Trophoblast cell (in vitro differentiated cells and primary cell): ENCODE data around the gene HOXA4.
A peak's percentile ranks its signal among the peaks of the same experiment; 100 is the strongest.

Source experiments
- DNase-seq, 2 donors: peaks; one replicate each; pipeline ENCODE4 v3.0.0-alpha.2; 2016
- H2AFZ ChIP-seq: 2 replicates; pipeline ENCODE4 v1.6.1; 2013; ENCODE audit warnings: low read length, moderate library complexity, mild to moderate bottlenecking; ENCODE audit not compliant: insufficient read depth, poor library complexity
- H2AK5ac ChIP-seq: 2 replicates; pipeline ENCODE4 v1.6.1; 2013; ENCODE audit warnings: mild to moderate bottlenecking, low read length
- H2BK120ac ChIP-seq: 2 replicates; pipeline ENCODE4 v1.6.1; 2013; ENCODE audit warnings: low read length, mild to moderate bottlenecking, moderate library complexity; ENCODE audit not compliant: insufficient read depth, poor library complexity
- H2BK12ac ChIP-seq: 2 replicates; pipeline ENCODE4 v1.6.1; 2013; ENCODE audit warnings: mild to moderate bottlenecking, low read length, moderate library complexity
- H2BK5ac ChIP-seq: 2 replicates; pipeline ENCODE4 v1.6.1; 2013; ENCODE audit warnings: low read length, low read depth, moderate library complexity, mild to moderate bottlenecking; ENCODE audit not compliant: poor library complexity
- H3K14ac ChIP-seq: 2 replicates; pipeline ENCODE4 v1.6.1; 2013; ENCODE audit warnings: mild to moderate bottlenecking, low read length
- H3K18ac ChIP-seq: 2 replicates; pipeline ENCODE4 v1.6.1; 2013; ENCODE audit warnings: mild to moderate bottlenecking, low read length
- H3K23ac ChIP-seq: 2 replicates; pipeline ENCODE4 v1.6.1; 2013; ENCODE audit warnings: low read length
- H3K27ac ChIP-seq: 2 replicates; pipeline ENCODE4 v1.5.1; 2013; ENCODE audit warnings: low read depth, mild to moderate bottlenecking, inconsistent platforms, low read length, moderate library complexity
- H3K27me3 ChIP-seq: 2 replicates; pipeline ENCODE4 v1.6.1; 2013; ENCODE audit warnings: inconsistent platforms, mild to moderate bottlenecking, low read length, moderate library complexity; ENCODE audit not compliant: insufficient read depth
- H3K36me3 ChIP-seq, 2 experiments: 1 replicate in 1 of 2; 2 replicates in 1 of 2; pipeline ENCODE4 v1.6.1; 2013; ENCODE audit warnings: low read length in 2 of 2, mild to moderate bottlenecking in 2 of 2, moderate library complexity in 1 of 2; ENCODE audit not compliant: insufficient read depth in 2 of 2, control insufficient read depth in 1 of 2
- H3K4ac ChIP-seq: 2 replicates; pipeline ENCODE4 v1.6.1; 2013; ENCODE audit warnings: low read depth, mild to moderate bottlenecking, low read length, moderate library complexity
- H3K4me1 ChIP-seq, 2 experiments: 1 replicate in 1 of 2; 2 replicates in 1 of 2; pipeline ENCODE4 v1.6.1; 2013; ENCODE audit warnings: low read length in 2 of 2, mild to moderate bottlenecking in 2 of 2, moderate library complexity in 1 of 2; ENCODE audit not compliant: insufficient read depth in 2 of 2, control insufficient read depth in 1 of 2
- H3K4me2 ChIP-seq: 2 replicates; pipeline ENCODE4 v1.6.1; 2013; ENCODE audit warnings: inconsistent platforms, mild to moderate bottlenecking, low read length, moderate library complexity
- H3K4me3 ChIP-seq: 2 replicates; pipeline ENCODE4 v1.5.1; 2013; ENCODE audit warnings: mild to moderate bottlenecking, low read depth, low read length, inconsistent platforms
- H3K79me1 ChIP-seq: one replicate; pipeline ENCODE4 v1.6.1; 2013; ENCODE audit warnings: low read length
- H3K79me2 ChIP-seq: 2 replicates; pipeline ENCODE4 v1.6.1; 2013; ENCODE audit warnings: low read length, mild to moderate bottlenecking; ENCODE audit not compliant: control insufficient read depth, insufficient read depth, poor library complexity
- H3K9ac ChIP-seq: 2 replicates; pipeline ENCODE4 v1.6.1; 2013; ENCODE audit warnings: mild to moderate bottlenecking, low read length
- H3K9me3 ChIP-seq: 2 replicates; pipeline ENCODE4 v1.6.1; 2013; ENCODE audit warnings: low read depth, mild to moderate bottlenecking, control low read depth, inconsistent platforms, low read length; ENCODE audit not compliant: insufficient read depth
- H4K12ac ChIP-seq: 2 replicates; pipeline ENCODE4 v1.6.1; 2013; ENCODE audit warnings: low read depth, mild to moderate bottlenecking, low read length, moderate library complexity
- H4K8ac ChIP-seq: 2 replicates; pipeline ENCODE4 v1.6.1; 2013; ENCODE audit warnings: low read depth, mild to moderate bottlenecking, low read length, moderate library complexity
- H4K91ac ChIP-seq: one replicate; pipeline ENCODE4 v1.6.1; 2013; ENCODE audit warnings: low read depth, mild to moderate bottlenecking, low read length, moderate library complexity
- WGBS: extraction: QIAGEN DNeasy Blood & Tissue Kit; methylation state at CpG from one replicate; pipeline ENCODE4 v1.1.7; 2013; ENCODE audit warnings: missing lambda C conversion rate; ENCODE audit not compliant: insufficient read length, insufficient coverage; ENCODE audit errors: extremely low coverage; 5-methylcytosine and 5-hydroxymethylcytosine counted together

The HOXA4 gene

DNA sequence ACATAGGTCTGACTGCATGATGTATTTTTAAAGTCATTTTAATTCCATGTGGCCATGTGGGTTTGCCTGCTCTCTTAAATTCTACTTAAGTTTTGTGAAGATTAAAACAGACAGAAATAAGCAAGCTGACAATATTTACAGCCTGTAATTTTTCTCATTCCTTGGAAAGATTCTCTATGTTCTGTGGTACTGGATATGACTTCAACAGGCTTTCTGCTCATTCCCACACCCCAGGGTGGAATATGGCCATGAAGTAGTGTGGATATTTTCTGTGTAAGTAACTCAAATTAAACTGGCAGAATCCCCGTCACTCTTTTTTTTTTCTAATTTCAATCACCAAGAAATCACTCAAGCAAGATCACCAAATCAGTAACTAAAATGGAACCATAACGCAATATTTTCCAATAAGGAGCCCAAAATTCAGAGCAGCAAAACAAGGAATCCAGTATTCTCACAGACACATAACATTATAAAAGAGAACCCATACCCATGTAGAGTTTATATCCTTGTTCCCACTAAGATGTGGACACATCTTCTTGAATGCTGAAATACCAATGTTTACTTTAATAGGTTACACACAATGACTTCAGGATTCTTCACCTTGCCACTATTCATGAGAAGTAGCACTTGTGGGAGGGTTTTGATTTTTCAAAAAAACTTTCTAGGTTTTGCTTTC, 7.2 kb upstream of the HOXA4 start:
- peaks cover 0 to under 1% of the 10 kb centered on the region in 2 experiments for H3K4me1 ChIP-seq
- no CpG with 5 or more reads among the region's 2 CpGs for WGBS
- no peaks in the 10 kb centered on the region for H3K9me3 ChIP-seq
- H3K4me3 ChIP-seq, result no peak overlapping the region
- no peak overlapping the region for H2BK12ac ChIP-seq
- H3K79me1 ChIP-seq, result no peaks in the 10 kb centered on the region
- H4K91ac ChIP-seq, result no peak overlapping the region
- no peak overlapping the region for H3K4me2 ChIP-seq
- H2AFZ ChIP-seq, result no peak overlapping the region
- no peak overlapping the region for H4K12ac ChIP-seq
- H2BK120ac ChIP-seq, result no peak overlapping the region
- no peak overlapping the region for H3K9ac ChIP-seq
- no peak overlapping the region for H3K14ac ChIP-seq
- H2BK5ac ChIP-seq, result no peak overlapping the region
- no peak overlapping the region for H3K4ac ChIP-seq
- H3K18ac ChIP-seq, result no peak overlapping the region
- H3K27ac ChIP-seq, result no peak overlapping the region
- H3K27me3 ChIP-seq, result peaks cover 79% of the 10 kb centered on the region
- H2AK5ac ChIP-seq, result no peak overlapping the region
- DNase-seq, result no peak
- no peaks in the 10 kb centered on the region for H3K36me3 ChIP-seq
- no peaks in the 10 kb centered on the region for H3K79me2 ChIP-seq
- no peak overlapping the region for H3K23ac ChIP-seq
- H4K8ac ChIP-seq, result no peak overlapping the region

DNA sequence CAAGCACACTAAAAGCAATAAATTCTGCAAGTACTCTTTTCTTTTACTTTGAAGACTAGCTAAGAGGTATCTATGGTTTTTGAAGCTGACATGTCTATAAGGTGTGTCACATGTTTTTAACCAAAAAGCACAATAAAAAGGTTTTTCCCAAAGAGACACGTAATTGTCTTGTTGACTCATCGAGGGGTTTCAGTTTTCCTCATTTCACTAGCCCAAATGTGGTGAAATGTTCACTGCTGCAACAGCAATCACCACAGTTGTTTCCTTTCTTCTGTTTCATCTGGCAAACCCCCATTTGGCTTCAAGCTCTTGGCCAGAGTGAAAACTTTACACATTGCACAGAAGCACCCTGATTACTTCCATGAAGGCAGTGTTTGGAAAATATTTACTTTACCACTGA, 3.8 kb upstream of the HOXA4 start:
- H3K14ac ChIP-seq, result no peak overlapping the region
- no peak overlapping the region for H2AFZ ChIP-seq
- peaks cover 8 to 10% of the 10 kb centered on the region in 2 experiments for H3K4me1 ChIP-seq
- H2BK12ac ChIP-seq, result no peak overlapping the region
- no peak overlapping the region for H3K9ac ChIP-seq
- no peak overlapping the region for H4K12ac ChIP-seq
- H3K18ac ChIP-seq, result no peak overlapping the region
- no peak overlapping the region for H2AK5ac ChIP-seq
- no peak overlapping the region for H3K4me2 ChIP-seq
- peak in 1 of 2 donors; percentile 19 for DNase-seq
- H4K91ac ChIP-seq, result no peak overlapping the region
- no CpG with 5 or more reads among the region's 2 CpGs for WGBS
- peaks cover 11% of the 10 kb centered on the region for H3K9me3 ChIP-seq
- no peak overlapping the region for H2BK120ac ChIP-seq
- H2BK5ac ChIP-seq, result no peak overlapping the region
- H3K79me2 ChIP-seq, result no peaks in the 10 kb centered on the region
- H3K23ac ChIP-seq, result no peak overlapping the region
- no peak overlapping the region for H4K8ac ChIP-seq
- no peaks in the 10 kb centered on the region for H3K79me1 ChIP-seq
- peaks cover 71% of the 10 kb centered on the region for H3K27me3 ChIP-seq
- no peak overlapping the region for H3K4me3 ChIP-seq
- no peak overlapping the region for H3K4ac ChIP-seq
- H3K27ac ChIP-seq, result no peak overlapping the region
- no peaks in the 10 kb centered on the region for H3K36me3 ChIP-seq

DNA sequence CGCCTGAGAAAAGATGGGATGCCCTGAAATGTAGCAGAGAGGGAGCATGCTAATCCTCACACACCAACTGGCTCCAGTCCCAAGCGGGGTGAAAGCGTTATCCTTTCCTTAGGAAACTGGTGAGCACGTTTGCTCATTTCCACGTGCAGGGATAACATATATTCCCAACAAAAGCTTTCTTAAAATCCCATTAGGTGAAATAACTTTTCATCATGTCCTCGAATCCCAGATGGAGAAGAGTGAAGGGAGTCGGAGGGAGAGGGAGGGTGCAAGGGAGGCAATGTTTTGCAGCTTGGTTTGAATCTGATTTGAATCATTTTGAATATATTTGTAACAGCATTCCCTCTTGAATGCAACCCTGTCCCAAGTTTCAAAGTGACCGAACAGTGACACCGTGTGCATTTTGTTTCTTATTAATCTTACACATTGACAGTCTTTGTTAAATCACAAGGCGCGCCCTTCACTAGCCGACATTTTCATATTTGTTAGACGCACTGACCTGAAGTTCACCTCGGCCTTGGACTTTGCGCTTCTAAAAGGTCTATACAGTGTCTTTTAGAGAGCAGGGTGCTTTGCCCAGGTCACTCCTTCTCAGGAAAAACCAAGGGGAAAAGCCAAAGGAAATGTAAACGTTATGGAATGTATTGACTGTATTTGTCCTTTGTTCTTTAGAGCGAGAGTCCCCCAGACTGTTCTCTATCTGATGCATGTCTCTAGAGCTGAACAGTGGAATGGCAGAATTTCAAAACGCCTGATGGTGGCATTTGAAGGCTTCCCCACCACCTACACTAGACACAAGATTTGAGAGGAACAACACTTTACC, 3.1 kb upstream of the HOXA4 start:
- no peak overlapping the region for H3K9ac ChIP-seq
- no peak overlapping the region for H2BK5ac ChIP-seq
- H3K9me3 ChIP-seq, result peaks cover 14% of the 10 kb centered on the region
- H2BK12ac ChIP-seq, result no peak overlapping the region
- WGBS, result no CpG with 5 or more reads among the region's 18 CpGs
- H3K14ac ChIP-seq, result no peak overlapping the region
- H3K4me3 ChIP-seq, result no peak overlapping the region
- no peak for DNase-seq
- H4K91ac ChIP-seq, result no peak overlapping the region
- no peak overlapping the region for H4K12ac ChIP-seq
- no peak overlapping the region for H2BK120ac ChIP-seq
- H3K23ac ChIP-seq, result no peak overlapping the region
- H3K79me1 ChIP-seq, result no peaks in the 10 kb centered on the region
- no peak overlapping the region for H3K18ac ChIP-seq
- H3K4me1 ChIP-seq, result peaks cover 8 to 10% of the 10 kb centered on the region in 2 experiments
- no peaks in the 10 kb centered on the region for H3K79me2 ChIP-seq
- no peaks in the 10 kb centered on the region for H3K36me3 ChIP-seq
- H3K4ac ChIP-seq, result no peak overlapping the region
- H4K8ac ChIP-seq, result no peak overlapping the region
- no peak overlapping the region for H3K4me2 ChIP-seq
- H3K27me3 ChIP-seq, result peaks cover 71% of the 10 kb centered on the region
- no peak overlapping the region for H2AK5ac ChIP-seq
- no peak overlapping the region for H3K27ac ChIP-seq
- H2AFZ ChIP-seq, result no peak overlapping the region

DNA sequence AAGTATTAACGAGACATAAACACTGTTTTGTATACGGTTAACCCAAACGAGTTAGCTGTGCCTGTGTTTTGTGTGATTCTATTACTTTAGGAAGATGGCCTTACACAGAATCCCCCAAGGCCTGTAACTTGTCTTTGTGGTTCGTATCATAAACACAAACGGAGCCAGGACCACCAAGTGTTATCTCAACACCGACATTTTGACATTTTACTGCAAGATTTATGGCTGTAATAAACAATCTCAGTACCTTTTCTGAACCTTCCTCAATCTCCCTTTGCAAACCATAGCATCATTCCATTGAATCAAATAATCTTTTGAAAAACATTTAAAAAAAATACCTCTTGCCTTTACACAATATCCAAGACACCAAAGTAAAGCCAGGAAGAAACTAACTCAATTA, 2.4 kb upstream of the HOXA4 start:
- no peak overlapping the region for H3K18ac ChIP-seq
- H3K79me2 ChIP-seq, result no peaks in the 10 kb centered on the region
- H3K27ac ChIP-seq, result no peak overlapping the region
- H3K4me1 ChIP-seq, result peaks cover 8 to 10% of the 10 kb centered on the region in 2 experiments
- H4K91ac ChIP-seq, result no peak overlapping the region
- DNase-seq, result no peak
- H2BK12ac ChIP-seq, result no peak overlapping the region
- no peak overlapping the region for H4K12ac ChIP-seq
- peaks cover 72% of the 10 kb centered on the region for H3K27me3 ChIP-seq
- no peak overlapping the region for H4K8ac ChIP-seq
- no CpG with 5 or more reads among the region's 6 CpGs for WGBS
- H2BK5ac ChIP-seq, result no peak overlapping the region
- no peak overlapping the region for H3K9ac ChIP-seq
- H2BK120ac ChIP-seq, result no peak overlapping the region
- H3K4me2 ChIP-seq, result no peak overlapping the region
- H3K36me3 ChIP-seq, result no peaks in the 10 kb centered on the region
- H3K4ac ChIP-seq, result no peak overlapping the region
- H3K23ac ChIP-seq, result no peak overlapping the region
- peaks cover 14% of the 10 kb centered on the region for H3K9me3 ChIP-seq
- H3K14ac ChIP-seq, result no peak overlapping the region
- H3K4me3 ChIP-seq, result no peak overlapping the region
- H3K79me1 ChIP-seq, result no peaks in the 10 kb centered on the region
- H2AK5ac ChIP-seq, result no peak overlapping the region
- H2AFZ ChIP-seq, result no peak overlapping the region
